IMR-90 (cell line): Measurements from ENCODE around the gene THAP2.

Source experiments
- BHLHE40 ChIP-seq: fragments of 150-350 bp; IDR thresholded peaks from 2 replicates; pipeline ENCODE4 v1.6.1; 2016; ENCODE audit warnings: mild to moderate bottlenecking, low read depth, low read length
- CEBPB ChIP-seq: IDR thresholded peaks from 2 replicates; pipeline ENCODE4 v1.6.1; 2012; ENCODE audit warnings: low read depth, low read length, improper control_type of control experiment
- FOS ChIP-seq: fragments of 150-350 bp; IDR thresholded peaks from 2 replicates; pipeline ENCODE4 v1.6.1; 2016; ENCODE audit warnings: low read depth, low read length
- MAFK ChIP-seq: IDR thresholded peaks from 2 replicates; pipeline ENCODE4 v1.6.1; 2012; ENCODE audit warnings: low read depth, low read length, improper control_type of control experiment
- MAZ ChIP-seq: IDR thresholded peaks from 2 replicates; pipeline ENCODE4 v1.6.1; 2012; ENCODE audit warnings: low read depth, mild to moderate bottlenecking, low read length, improper control_type of control experiment, moderate library complexity, borderline replicate concordance
- POLR2A ChIP-seq: IDR thresholded peaks from 2 replicates; pipeline ENCODE4 v1.6.1; 2012; ENCODE audit warnings: mild to moderate bottlenecking, low read depth, low read length
- RAD21 ChIP-seq: IDR thresholded peaks from 2 replicates; pipeline ENCODE4 v1.6.1; 2012; ENCODE audit warnings: low read length, improper control_type of control experiment
- RCOR1 ChIP-seq: IDR thresholded peaks from 2 replicates; pipeline ENCODE4 v1.6.1; 2012; ENCODE audit warnings: mild to moderate bottlenecking, low read length, improper control_type of control experiment; ENCODE audit not compliant: insufficient replicate concordance
- RFX5 ChIP-seq: IDR thresholded peaks from 2 replicates; pipeline ENCODE4 v1.8.0; 2012; ENCODE audit warnings: low read depth, mild to moderate bottlenecking, low read length, moderate library complexity
- TF ChIP-seq, protein P1 (sequence below): conservative IDR thresholded peaks from 2 replicates; pipeline ENCODE4 v1.5.1; 2012; ENCODE audit warnings: mild to moderate bottlenecking, low read depth, low read length, improper control_type of control experiment
- TF ChIP-seq, protein P2 (sequence below): fragments of 150-350 bp; IDR thresholded peaks from 2 replicates; pipeline ENCODE4 v1.6.1; 2017; ENCODE audit warnings: mild to moderate bottlenecking, antibody characterized with exemption, low read length, low read depth

- no peak for TF ChIP-seq POLR2A
- TF ChIP-seq RFX5 = no peak
- TF ChIP-seq FOS = no peak
- TF ChIP-seq, protein P1, sequence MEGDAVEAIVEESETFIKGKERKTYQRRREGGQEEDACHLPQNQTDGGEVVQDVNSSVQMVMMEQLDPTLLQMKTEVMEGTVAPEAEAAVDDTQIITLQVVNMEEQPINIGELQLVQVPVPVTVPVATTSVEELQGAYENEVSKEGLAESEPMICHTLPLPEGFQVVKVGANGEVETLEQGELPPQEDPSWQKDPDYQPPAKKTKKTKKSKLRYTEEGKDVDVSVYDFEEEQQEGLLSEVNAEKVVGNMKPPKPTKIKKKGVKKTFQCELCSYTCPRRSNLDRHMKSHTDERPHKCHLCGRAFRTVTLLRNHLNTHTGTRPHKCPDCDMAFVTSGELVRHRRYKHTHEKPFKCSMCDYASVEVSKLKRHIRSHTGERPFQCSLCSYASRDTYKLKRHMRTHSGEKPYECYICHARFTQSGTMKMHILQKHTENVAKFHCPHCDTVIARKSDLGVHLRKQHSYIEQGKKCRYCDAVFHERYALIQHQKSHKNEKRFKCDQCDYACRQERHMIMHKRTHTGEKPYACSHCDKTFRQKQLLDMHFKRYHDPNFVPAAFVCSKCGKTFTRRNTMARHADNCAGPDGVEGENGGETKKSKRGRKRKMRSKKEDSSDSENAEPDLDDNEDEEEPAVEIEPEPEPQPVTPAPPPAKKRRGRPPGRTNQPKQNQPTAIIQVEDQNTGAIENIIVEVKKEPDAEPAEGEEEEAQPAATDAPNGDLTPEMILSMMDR = no peak
- TF ChIP-seq RAD21 = no peak
- TF ChIP-seq CEBPB = no peak
- TF ChIP-seq BHLHE40 = no peak
- no peak for TF ChIP-seq RCOR1
- TF ChIP-seq MAZ = no peak
- TF ChIP-seq, protein P2, sequence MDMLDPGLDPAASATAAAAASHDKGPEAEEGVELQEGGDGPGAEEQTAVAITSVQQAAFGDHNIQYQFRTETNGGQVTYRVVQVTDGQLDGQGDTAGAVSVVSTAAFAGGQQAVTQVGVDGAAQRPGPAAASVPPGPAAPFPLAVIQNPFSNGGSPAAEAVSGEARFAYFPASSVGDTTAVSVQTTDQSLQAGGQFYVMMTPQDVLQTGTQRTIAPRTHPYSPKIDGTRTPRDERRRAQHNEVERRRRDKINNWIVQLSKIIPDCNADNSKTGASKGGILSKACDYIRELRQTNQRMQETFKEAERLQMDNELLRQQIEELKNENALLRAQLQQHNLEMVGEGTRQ = no peak
- TF ChIP-seq MAFK = no peak
These were observed 38.5 kb downstream of the THAP2 start for GRCh38 chr12:71702590-71702989.
